Measurements from ENCODE around the gene ANKRD65.
"Not testable (repeated sequence)": the region's sequence is repeated elsewhere in the genome, so short reads cannot be mapped to it uniquely, and the experiment has no call there.

Gene ANKRD65

DNA sequence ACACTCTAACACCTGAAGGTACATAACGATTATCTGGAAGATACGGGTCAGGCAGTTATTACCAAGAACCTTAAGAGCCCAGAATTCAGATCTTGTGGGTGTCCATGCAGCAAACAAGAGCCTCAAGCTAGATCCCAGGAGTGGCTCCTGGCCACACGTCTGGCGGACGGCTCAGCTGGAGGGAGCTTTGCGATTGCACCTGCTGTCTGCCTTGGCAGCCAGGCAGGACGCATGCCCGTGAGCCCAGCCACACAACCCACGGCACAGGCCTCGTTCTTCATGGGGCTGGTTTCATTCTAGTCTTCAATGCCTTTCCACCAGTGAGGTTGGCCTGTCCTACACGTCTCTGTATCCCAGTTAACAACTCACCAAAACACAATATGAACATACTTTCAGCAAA is 27.6 kb downstream of the ANKRD65 start:
- H3K27ac Mint-ChIP-seq: no peak overlapping the region
- DNase-seq (ENCODE audit: low spot score): no peak
- H3K9me3 Mint-ChIP-seq: no peaks in the 10 kb centered on the region
- no peak overlapping the region for H3K4me3 Mint-ChIP-seq
- H3K27me3 Mint-ChIP-seq (ENCODE audit: low read depth): no peaks in the 10 kb centered on the region
- H3K4me1 Mint-ChIP-seq (ENCODE audit: low read depth): peaks cover 12% of the 10 kb centered on the region
- H3K36me3 Mint-ChIP-seq (ENCODE audit: low read depth): peaks cover 75% of the 10 kb centered on the region

DNA sequence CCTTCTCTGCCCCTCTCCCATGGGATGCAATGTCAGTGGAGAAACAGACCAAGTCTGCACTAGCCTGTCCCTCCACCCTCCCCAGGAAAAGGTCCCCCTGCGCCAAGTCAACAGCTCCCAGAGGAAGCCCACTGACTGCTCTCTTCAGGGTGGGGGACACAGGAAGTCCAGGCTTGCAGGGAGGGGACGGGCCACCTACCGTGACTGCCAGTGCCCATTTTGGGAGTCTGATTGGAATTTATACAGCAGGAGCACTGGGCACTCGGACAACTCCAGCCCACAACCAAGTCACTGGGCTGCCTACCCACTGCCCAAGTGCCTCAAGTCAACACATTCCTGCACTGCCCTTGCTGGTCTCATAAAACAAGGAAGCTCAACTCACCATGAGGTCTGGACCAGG is 28.1 kb downstream of the ANKRD65 start:
- H3K4me1 Mint-ChIP-seq (ENCODE audit: low read depth): peaks cover 9% of the 10 kb centered on the region
- no peaks in the 10 kb centered on the region for H3K27me3 Mint-ChIP-seq (ENCODE audit: low read depth)
- H3K36me3 Mint-ChIP-seq (ENCODE audit: low read depth): peaks cover 76% of the 10 kb centered on the region
- no peak for DNase-seq (ENCODE audit: low spot score)
- no peak overlapping the region for H3K27ac Mint-ChIP-seq
- no peak overlapping the region for H3K4me3 Mint-ChIP-seq
- no peaks in the 10 kb centered on the region for H3K9me3 Mint-ChIP-seq

DNA sequence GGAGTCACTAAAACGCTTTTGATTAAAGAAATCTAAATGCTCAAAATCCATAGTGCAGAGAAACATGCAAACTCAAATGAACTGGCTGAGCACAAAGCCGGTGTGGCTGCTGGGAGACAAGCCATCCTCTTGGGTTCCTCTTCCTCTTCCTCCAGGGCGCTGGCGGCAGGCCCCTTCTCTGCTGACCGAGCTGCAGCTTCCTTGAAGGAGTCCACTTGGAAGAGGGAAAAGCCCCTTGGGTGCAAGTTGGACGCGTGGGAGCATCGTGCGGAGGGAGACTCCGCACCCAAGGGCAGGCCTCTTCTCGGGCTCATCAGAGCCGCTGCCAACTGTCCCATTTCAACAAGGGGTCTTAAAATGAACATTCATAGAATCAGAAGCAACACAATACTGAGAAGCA is 29.9 kb downstream of the ANKRD65 start:
- Mint-ChIP-seq H3K4me3 (no peak overlapping the region), H3K27me3 (ENCODE audit: low read depth) (no peaks in the 10 kb centered on the region), H3K9me3 (no peaks in the 10 kb centered on the region), H3K36me3 (ENCODE audit: low read depth) (peaks cover 79% of the 10 kb centered on the region), H3K27ac (no peak overlapping the region), H3K4me1 (ENCODE audit: low read depth) (peaks cover 7% of the 10 kb centered on the region)
- no peak for DNase-seq (ENCODE audit: low spot score)

DNA sequence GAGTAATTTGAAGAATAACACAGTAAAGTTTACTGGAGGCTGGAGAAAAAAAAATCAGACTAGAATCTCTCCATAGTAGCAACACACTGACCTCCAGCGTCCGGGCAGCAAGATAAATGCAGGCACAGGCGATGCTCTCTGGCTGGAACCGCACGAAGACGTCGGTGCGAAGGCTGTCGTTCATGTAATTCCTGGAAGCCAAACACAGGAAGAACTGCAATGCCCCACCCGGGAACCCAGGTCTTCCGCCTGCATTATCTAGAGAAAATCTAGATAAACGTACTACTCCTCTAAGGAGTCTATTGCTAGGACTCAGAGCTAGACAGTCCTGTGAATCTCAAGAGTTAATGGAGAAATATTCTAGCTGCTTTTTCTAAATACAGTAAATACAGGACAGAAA is 30.4 kb downstream of the ANKRD65 start:
- Mint-ChIP-seq H3K36me3 (ENCODE audit: low read depth) (peaks cover 84% of the 10 kb centered on the region), H3K9me3 (no peaks in the 10 kb centered on the region), H3K27me3 (ENCODE audit: low read depth) (no peaks in the 10 kb centered on the region), H3K4me3 (no peak overlapping the region), H3K4me1 (ENCODE audit: low read depth) (peaks cover 5% of the 10 kb centered on the region), H3K27ac (no peak overlapping the region)
- DNase-seq (ENCODE audit: low spot score): no peak

DNA sequence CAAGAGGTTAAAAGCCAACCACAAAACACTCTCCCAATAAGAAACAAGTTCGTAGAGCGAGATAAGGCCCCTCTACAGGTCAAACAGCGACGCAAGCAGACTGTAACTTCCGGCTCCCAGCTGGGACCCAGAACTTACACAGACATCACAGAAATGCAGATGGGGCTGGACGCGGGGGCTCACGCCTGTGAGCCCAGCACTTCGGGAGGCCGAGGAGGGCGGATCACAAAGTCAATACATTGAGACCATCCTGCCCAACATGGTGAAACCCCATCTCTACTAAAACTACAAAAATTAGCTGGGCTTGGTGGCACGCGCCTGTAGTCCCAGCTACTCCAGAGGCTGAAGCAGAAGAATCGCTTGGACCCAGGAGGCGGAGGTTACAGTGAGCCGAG is 33.0 kb downstream of the ANKRD65 start:
- H3K9me3 Mint-ChIP-seq: no peaks in the 10 kb centered on the region
- H3K36me3 Mint-ChIP-seq (ENCODE audit: low read depth): peaks cover 65% of the 10 kb centered on the region
- no peaks in the 10 kb centered on the region for H3K4me1 Mint-ChIP-seq (ENCODE audit: low read depth)
- no peak overlapping the region for H3K4me3 Mint-ChIP-seq
- no peak overlapping the region for H3K27ac Mint-ChIP-seq
- no peak for DNase-seq (ENCODE audit: low spot score)
- H3K27me3 Mint-ChIP-seq (ENCODE audit: low read depth): no peaks in the 10 kb centered on the region

DNA sequence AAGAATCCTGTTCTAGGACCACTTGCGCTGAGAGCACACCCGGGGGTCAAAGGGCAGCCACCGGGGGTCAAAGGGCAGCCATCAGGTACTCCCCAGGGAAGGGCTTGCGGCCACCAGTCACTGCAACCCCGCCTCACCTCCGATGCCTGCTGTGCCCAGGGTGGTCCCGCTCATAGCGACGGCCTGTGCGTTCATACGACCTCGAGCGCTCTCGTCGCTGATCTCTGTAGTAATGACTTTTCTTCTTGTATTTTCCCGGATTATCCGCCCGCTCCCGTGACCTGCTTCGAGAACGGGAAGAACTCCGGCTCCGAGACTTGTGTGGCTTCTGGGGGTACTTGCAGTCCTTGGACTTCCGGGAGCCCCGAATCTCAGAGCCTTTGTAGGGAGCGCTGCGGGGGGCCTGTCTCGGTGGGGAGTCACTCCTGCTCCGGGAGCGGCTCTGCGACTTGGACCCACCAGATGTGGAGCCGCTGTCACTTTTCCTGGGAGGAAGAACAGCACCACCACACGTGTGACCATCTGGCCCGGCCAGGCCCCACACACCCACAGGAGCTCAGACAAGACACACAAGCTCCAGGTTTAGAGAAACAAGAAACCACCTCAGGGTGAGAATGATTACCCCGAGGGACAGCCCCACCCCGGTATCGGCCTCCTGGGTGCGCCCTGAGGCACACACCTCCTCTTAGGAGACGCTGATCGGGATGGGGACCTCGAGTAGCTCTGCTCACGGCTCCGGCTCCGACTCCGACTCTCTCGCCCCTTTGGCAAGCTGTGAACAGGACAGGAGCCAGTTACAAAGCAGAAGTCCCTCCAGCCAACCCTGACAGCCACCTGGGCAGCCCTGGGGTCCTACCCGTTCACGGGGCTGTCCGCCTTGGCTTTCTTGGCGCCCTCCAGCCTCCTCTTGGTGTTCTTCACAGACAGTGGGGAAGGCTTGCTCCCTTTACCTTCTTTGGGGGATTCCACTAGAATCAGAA is 33.7 kb downstream of the ANKRD65 start:
- H3K27me3 Mint-ChIP-seq (ENCODE audit: low read depth): no peaks in the 10 kb centered on the region
- H3K4me3 Mint-ChIP-seq: no peak overlapping the region
- no peaks in the 10 kb centered on the region for H3K9me3 Mint-ChIP-seq
- no peaks in the 10 kb centered on the region for H3K4me1 Mint-ChIP-seq (ENCODE audit: low read depth)
- H3K27ac Mint-ChIP-seq: no peak overlapping the region
- peaks cover 58% of the 10 kb centered on the region for H3K36me3 Mint-ChIP-seq (ENCODE audit: low read depth)
- DNase-seq (ENCODE audit: low spot score): no peak

DNA sequence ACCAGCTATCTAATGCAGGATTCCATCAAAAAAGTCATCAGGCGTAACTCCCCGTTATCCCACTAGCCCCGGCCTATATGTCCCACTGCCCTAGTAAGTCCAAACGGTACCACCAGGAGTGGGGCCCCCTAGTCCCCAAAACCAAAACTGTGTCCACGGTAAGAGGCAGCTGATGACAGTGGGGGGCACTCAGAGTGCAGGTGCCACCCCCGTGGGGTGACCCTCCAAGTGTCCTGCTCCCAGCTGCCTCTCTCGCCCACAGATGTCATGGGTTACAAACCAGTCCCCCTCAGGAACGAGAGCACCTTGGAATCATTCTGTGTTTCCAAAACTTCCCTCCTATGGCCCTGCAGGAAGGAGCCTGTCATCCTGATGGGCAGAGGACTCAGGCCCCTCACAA is 35.1 kb downstream of the ANKRD65 start:
- H3K9me3 Mint-ChIP-seq: no peaks in the 10 kb centered on the region
- H3K27me3 Mint-ChIP-seq (ENCODE audit: low read depth): no peaks in the 10 kb centered on the region
- no peak for DNase-seq (ENCODE audit: low spot score)
- no peak overlapping the region for H3K27ac Mint-ChIP-seq
- no peak overlapping the region for H3K4me3 Mint-ChIP-seq
- H3K4me1 Mint-ChIP-seq (ENCODE audit: low read depth): no peaks in the 10 kb centered on the region
- H3K36me3 Mint-ChIP-seq (ENCODE audit: low read depth): peaks cover 46% of the 10 kb centered on the region

DNA sequence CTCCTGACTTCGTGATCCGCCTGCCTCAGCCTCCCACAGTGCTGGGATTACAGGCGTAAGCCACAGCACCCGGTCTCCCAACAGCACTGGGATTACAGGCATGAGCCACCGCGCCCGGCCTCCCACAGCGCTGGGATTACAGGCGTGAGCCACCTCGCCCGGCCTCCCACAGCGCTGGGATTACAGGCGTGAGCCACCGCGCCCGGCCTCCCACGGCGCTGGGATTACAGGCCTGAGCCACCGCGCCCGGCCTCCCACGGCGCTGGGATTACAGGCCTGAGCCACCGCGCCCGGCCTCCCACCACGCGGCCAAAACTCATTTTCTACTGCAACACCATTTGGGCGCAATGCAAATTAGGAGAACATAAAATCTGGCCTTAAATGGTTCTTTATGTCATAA is 35.7 kb downstream of the ANKRD65 start:
- not testable (repeated sequence) for H3K4me3 Mint-ChIP-seq; H3K27ac Mint-ChIP-seq; H3K4me1 Mint-ChIP-seq (ENCODE audit: low read depth); H3K9me3 Mint-ChIP-seq; DNase-seq (ENCODE audit: low spot score); H3K27me3 Mint-ChIP-seq (ENCODE audit: low read depth)
- H3K36me3 Mint-ChIP-seq (ENCODE audit: low read depth): peaks cover 40% of the 10 kb centered on the region

DNA sequence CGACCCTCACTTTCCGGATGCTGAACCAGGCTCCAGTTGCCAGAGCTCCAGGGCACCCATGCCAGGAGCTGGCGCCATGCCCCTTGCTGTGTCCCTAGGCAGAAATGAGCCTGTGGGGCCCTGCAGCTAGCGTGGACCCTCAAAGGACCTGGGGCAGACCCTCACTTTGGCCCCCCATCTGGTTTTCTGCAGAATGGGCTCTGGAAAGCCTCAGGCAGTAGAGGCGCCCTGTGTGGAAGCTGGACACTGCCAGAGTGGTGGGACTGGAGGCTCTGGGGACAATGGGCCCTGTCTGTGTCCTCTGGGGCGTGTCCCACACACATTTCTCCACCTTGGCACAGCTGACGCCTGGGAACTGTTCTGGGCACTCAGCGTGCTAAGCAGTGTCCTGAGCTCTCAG is 39.8 kb downstream of the ANKRD65 start:
- H3K9me3 Mint-ChIP-seq: no peaks in the 10 kb centered on the region
- H3K36me3 Mint-ChIP-seq (ENCODE audit: low read depth): peaks cover 7% of the 10 kb centered on the region
- no peaks in the 10 kb centered on the region for H3K27me3 Mint-ChIP-seq (ENCODE audit: low read depth)
- H3K4me1 Mint-ChIP-seq (ENCODE audit: low read depth): peaks cover 2% of the 10 kb centered on the region
- no peak for DNase-seq (ENCODE audit: low spot score)
- H3K4me3 Mint-ChIP-seq: no peak overlapping the region
- H3K27ac Mint-ChIP-seq: no peak overlapping the region

DNA sequence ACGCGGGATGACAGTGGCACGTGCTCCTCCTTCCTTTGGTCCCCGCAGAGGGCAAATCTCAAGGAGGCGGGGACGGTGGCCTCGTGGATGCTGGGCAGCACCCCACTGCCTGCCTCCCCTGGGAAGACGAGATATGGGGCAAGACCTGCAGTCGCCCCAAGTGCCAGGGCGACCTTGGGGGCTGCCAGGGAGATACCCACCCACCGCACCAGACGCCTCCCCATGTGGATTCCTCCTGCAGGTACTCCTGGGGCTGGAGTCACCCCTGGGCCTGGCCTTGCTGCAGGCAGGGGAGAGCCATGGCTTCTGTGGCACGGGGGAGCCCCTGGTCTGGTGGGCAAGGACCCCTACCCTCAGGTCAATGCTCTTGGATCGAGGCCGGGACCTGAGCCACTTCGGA is 40.2 kb downstream of the ANKRD65 start:
- H3K4me1 Mint-ChIP-seq (ENCODE audit: low read depth): peaks cover 5% of the 10 kb centered on the region
- H3K27ac Mint-ChIP-seq: no peak overlapping the region
- H3K36me3 Mint-ChIP-seq (ENCODE audit: low read depth): peaks cover 3% of the 10 kb centered on the region
- DNase-seq (ENCODE audit: low spot score): no peak
- no peak overlapping the region for H3K4me3 Mint-ChIP-seq
- H3K27me3 Mint-ChIP-seq (ENCODE audit: low read depth): no peaks in the 10 kb centered on the region
- H3K9me3 Mint-ChIP-seq: no peaks in the 10 kb centered on the region

DNA sequence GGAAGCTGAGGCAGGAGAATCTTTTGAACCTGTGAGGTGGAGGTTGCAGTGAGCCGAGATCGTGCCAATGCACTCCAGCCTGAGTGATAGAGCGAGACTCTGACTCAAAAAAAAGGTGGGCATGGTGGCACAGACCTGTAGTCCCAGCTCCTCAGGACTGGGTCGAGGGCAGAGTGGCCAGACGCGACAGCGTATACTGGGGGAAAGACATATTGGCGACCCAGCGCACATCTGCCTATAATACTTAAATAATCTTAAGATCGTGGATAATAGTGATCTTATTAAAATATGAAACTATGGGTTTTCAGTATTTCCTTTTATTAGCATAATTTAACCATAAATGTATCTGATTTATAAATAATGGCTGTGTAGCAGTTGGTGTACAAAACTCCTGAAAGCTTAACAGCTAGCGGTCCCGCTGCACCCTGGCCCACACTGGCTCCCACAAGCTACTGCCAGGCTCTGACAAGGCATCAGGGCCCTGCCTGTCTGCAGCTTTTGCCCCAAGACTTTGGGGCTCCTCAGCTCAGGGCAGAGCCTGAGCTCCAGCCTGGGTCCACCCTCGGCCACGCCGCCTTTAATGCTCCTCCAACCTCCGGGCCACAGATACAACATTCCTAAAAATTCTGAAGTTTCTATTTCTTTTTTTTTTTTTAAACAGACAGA is 43.4 kb downstream of the ANKRD65 start:
- H3K9me3 Mint-ChIP-seq: no peaks in the 10 kb centered on the region
- no peak overlapping the region for H3K27ac Mint-ChIP-seq
- H3K4me1 Mint-ChIP-seq (ENCODE audit: low read depth): peaks cover 12% of the 10 kb centered on the region
- peaks cover 14% of the 10 kb centered on the region for H3K36me3 Mint-ChIP-seq (ENCODE audit: low read depth)
- H3K27me3 Mint-ChIP-seq (ENCODE audit: low read depth): no peaks in the 10 kb centered on the region
- no peak overlapping the region for H3K4me3 Mint-ChIP-seq
- DNase-seq (ENCODE audit: low spot score): no peak

DNA sequence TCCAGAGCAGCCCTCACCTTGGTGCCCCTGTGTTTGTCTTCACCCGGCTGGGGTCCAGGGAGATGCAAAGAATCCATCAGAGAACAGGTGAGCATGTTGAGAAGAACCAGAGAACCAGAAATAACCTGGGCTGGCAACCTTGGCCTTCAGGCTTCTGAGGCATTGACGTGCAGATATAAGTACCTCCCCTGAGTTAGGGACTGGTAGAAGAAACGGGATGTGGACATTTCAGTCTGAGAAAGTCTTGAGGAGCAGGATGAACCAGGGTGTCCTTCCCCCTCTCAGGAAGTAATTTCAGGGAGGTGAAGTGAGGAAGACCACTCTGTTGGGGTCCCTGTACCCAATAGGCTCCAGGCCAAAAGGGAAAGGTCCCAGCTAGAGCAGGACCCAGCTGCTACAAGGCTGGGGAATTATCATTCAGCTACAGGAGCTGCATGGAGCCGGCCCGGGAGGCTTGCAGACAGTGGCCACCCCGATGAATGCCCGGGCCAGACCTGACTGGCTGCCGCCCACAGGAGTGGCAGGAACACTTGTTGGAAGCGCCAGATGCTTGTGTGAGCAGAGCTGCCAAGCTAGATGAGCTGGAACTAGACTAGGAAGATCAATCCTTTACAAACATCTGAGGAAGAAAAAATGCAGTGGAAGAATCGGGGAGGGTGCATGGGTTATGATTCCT is 44.4 kb downstream of the ANKRD65 start:
- peak overlapping the region; percentile 97 for H3K27ac Mint-ChIP-seq

DNA sequence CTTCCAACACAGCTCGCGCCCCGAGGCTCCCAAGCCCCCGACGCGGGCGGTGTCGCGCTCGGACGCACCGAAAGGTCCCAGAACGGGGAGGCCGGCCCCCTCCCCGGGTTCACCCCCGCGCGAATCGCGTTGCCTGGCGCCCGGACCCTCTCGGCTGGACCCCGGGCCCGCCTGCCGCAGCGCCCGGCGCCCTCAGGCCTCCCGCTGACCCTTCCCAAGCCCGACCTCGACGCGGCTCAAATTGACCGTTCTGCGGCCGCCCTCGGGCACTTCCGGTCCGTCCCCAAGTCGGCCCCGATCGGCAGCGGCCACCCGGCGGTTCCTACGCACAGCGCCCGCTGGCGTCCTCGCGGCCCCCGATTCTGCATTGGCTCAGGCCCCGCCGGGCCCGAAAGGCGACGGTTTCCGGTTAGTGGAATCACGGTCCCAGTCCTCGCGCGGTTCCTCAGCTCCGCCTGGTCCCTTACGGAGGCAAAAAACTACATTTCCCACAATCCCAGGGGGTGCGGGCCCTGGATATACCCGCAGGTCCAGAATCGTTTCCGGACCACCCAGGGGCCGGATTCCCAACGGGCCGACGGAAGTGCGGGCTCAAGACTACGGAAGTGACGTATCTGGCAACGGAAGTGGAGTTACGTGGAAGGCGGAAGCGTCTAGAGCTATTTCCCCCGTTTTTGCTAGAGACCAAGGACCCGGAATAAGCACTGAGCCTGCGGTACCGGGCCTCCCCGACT is 46.0 kb downstream of the ANKRD65 start, which contains the start of gene AURKAIP1:
Gene AURKAIP1, minus strand, starts transcription at position 279 of the 734 bp plus-strand sequence. CDS start 451 bp downstream, outside the sequence.
- Mint-ChIP-seq H3K27ac (peak within 1 kb of the TSS; percentile 97), H3K9me3 (no peaks in the 10 kb centered on the region), H3K4me3 (peak within 1 kb of the TSS; percentile 92), H3K36me3 (ENCODE audit: low read depth) (peaks cover 16% of the 10 kb centered on the region), H3K4me1 (ENCODE audit: low read depth) (peaks cover 25% of the 10 kb centered on the region), H3K27me3 (ENCODE audit: low read depth) (no peaks in the 10 kb centered on the region)
- peak; percentile 98 for DNase-seq (ENCODE audit: low spot score)

More for the DNA sequence above, 44.4 kb downstream of the ANKRD65 start:
- no peaks in the 10 kb centered on the region for H3K27me3 Mint-ChIP-seq (ENCODE audit: low read depth)
- DNase-seq (ENCODE audit: low spot score): no peak
- no peaks in the 10 kb centered on the region for H3K9me3 Mint-ChIP-seq
- H3K36me3 Mint-ChIP-seq (ENCODE audit: low read depth): peaks cover 16% of the 10 kb centered on the region
- peaks cover 14% of the 10 kb centered on the region for H3K4me1 Mint-ChIP-seq (ENCODE audit: low read depth)
- peak overlapping the region; percentile 38 for H3K4me3 Mint-ChIP-seq

Data from T-helper 2 cell treated with Interferon-gamma antibody and Interleukin-4, amounts not matched to agents 5 μg/mL and 100 μg/mL, for 36 hours (primary cell).